Measurements from ENCODE around the gene DENND6B.

GRCh38 chr22:50348058-50348457 lies 21.2 kb upstream of the DENND6B start:
- TF ChIP-seq CTCF (IDR thresholded peaks at IDR 0.05; ENCODE audit: low read length) (no peak), EZH2 (IDR thresholded peaks at IDR 0.05; ENCODE audit: borderline replicate concordance, low read length) (no peak)
